Right lobe of liver (tissue), 4 donors: ENCODE measurements around the gene CCT8.

ENCODE experiments used
- POLR2A ChIP-seq: fragments of 450-650 bp; IDR thresholded peaks from one replicate; pipeline ENCODE4 v1.6.1; 2017; ENCODE audit warnings: antibody characterized with exemption, mild to moderate bottlenecking
- TF ChIP-seq, protein P1 (sequence below), 4 donors: fragments of 200-600 bp in 3 of 4; fragments of 450-650 bp in 1 of 4; IDR thresholded peaks; one replicate each; pipeline versions ENCODE4 v1.5.1 to v1.8.0; 2016 to 2022; ENCODE audit warnings: antibody characterized with exemption in 4 of 4, mild to moderate bottlenecking in 2 of 4
- donor health status: DM: no; HTN: no; CAD: no.
- donor health status: DM: no; HTN: no; CAD: no.
- donor health status: DM: no; HTN: yes; CAD: no.

DNA sequence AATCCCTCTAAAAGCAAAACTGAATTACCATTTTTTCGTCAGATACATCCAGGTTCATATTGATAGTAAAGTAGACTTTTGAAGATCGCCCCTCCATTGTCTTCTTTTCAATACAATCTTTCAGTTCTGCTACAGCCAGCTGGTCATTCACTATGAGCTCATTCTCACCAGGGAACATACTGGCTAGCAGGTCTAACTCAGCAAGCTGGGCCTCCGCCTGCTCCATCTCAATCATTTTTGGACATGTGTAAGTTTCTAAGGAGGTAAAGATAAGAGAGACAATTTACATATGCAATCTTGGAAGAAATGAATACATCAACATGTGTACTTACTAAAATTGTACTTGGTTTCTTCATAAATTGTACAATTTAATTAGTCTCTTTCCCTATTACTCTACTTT, 65.1 kb downstream of the CCT8 start:
- TF ChIP-seq, protein P1, sequence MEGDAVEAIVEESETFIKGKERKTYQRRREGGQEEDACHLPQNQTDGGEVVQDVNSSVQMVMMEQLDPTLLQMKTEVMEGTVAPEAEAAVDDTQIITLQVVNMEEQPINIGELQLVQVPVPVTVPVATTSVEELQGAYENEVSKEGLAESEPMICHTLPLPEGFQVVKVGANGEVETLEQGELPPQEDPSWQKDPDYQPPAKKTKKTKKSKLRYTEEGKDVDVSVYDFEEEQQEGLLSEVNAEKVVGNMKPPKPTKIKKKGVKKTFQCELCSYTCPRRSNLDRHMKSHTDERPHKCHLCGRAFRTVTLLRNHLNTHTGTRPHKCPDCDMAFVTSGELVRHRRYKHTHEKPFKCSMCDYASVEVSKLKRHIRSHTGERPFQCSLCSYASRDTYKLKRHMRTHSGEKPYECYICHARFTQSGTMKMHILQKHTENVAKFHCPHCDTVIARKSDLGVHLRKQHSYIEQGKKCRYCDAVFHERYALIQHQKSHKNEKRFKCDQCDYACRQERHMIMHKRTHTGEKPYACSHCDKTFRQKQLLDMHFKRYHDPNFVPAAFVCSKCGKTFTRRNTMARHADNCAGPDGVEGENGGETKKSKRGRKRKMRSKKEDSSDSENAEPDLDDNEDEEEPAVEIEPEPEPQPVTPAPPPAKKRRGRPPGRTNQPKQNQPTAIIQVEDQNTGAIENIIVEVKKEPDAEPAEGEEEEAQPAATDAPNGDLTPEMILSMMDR (IDR thresholded peaks at IDR 0.05): no peak
- TF ChIP-seq POLR2A: no peak
